K562 (cell line): ENCODE data around the gene SLC4A2. TPM values are rescaled to one million over a fixed set of nuclear protein-coding genes. Genes with fewer than 3 reads are reported as not detected.

Experiments used
- ATAC-seq: fragments of 200-7000 bp; cut with Tn5 transposase; 3 replicates; pipeline ENCODE4 v1.9.1; 2020; ENCODE audit warnings: moderate library complexity
- BruUV-seq: library from RNA; stranded (reverse); fragments of 400-500 nt; replicated peaks from 2 replicates; lab custom pipeline; 2021; lab: Mats Ljungman, UMichigan
- CTCF ChIA-PET: fragments of 300-600 bp; formaldehyde crosslinking; extraction: SDS; loops from one replicate; lab custom pipeline; 2021; ENCODE audit warnings: low intra/inter-chr PET ratio; lab: Yijun Ruan, JAX
- POLR2A ChIA-PET: fragments of 300-600, 350-650 bp; sonication (Branson Sonifier 250); formaldehyde crosslinking; extraction: SDS; loops from one replicate; lab custom pipeline; 2021; ENCODE audit warnings: antibody characterized with exemption, inconsistent platforms; lab: Yijun Ruan, JAX
- DNase-seq, 4 experiments: peaks; one replicate each; pipeline versions ENCODE4 v3.0.0 to v3.0.0-alpha.2; 2011 to 2018; ENCODE audit warnings: low spot score in 3 of 4, mixed read lengths in 3 of 4; ENCODE audit errors: extremely low read depth in 1 of 4
- FAIRE-seq: peaks from 2 replicates; lab custom pipeline; 2011; peaks lifted over from hg19 to GRCh38; lab: Jason Lieb, UNC
- H2AFZ ChIP-seq: 2 replicates; pipeline ENCODE4 v1.6.0; 2011; ENCODE audit warnings: low read depth, low read length, control low read depth, inconsistent platforms
- H3K27ac ChIP-seq: fragments of 200-600 bp; 3 replicates; pipeline ENCODE4 v1.8.0; 2011; ENCODE audit warnings: low read depth, mild to moderate bottlenecking, control low read depth, inconsistent platforms, low read length, moderate library complexity, mixed read lengths; ENCODE audit errors: extremely low read depth
- H3K27me3 ChIP-seq, 2 experiments: fragments of 300-600 bp in 1 of 2; 2 replicates in 1 of 2; 3 replicates in 1 of 2; pipeline versions ENCODE4 v1.6.0 to v1.8.0; 2011; ENCODE audit warnings: inconsistent platforms in 2 of 2, low read length in 2 of 2, mild to moderate bottlenecking in 1 of 2, mixed read lengths in 1 of 2, moderate library complexity in 1 of 2; ENCODE audit not compliant: control insufficient read depth in 2 of 2, insufficient read depth in 2 of 2
- H3K36me3 ChIP-seq: fragments of 300-600 bp; 3 replicates; pipeline ENCODE4 v1.8.0; 2011; ENCODE audit warnings: mild to moderate bottlenecking, low read length, inconsistent platforms; ENCODE audit not compliant: control insufficient read depth, insufficient read depth
- H3K4me1 ChIP-seq, 2 experiments: fragments of 200-600 bp in 1 of 2; replicated peaks in 1 of 2; 2 replicates in 1 of 2; 3 replicates in 1 of 2; pipeline versions ENCODE4 v1.5.1 to v1.8.0; 2011; ENCODE audit warnings: inconsistent platforms in 2 of 2, low read length in 2 of 2, mild to moderate bottlenecking in 1 of 2, mixed read lengths in 1 of 2, moderate library complexity in 1 of 2; ENCODE audit not compliant: control insufficient read depth in 2 of 2, insufficient read depth in 2 of 2
- H3K4me2 ChIP-seq: 2 replicates; pipeline ENCODE4 v1.6.1; 2011; ENCODE audit warnings: low read length, control low read depth, inconsistent platforms, mixed read lengths; ENCODE audit not compliant: insufficient read depth
- H3K4me3 ChIP-seq: fragments of 200-600 bp; sonication (generic), shearing (Covaris generic); 2 replicates; pipeline ENCODE4 v1.5.1; 2016; ENCODE audit warnings: control low read depth, inconsistent platforms
- H3K79me2 ChIP-seq: fragments of 200-600 bp; 3 replicates; pipeline ENCODE4 v1.8.0; 2011; ENCODE audit warnings: low read length, inconsistent platforms; ENCODE audit not compliant: control insufficient read depth, insufficient read depth
- H3K9ac ChIP-seq, 2 experiments: 2 replicates each; pipeline versions ENCODE4 v1.6.0 to v1.6.1; 2011; ENCODE audit warnings: low read depth in 2 of 2, low read length in 2 of 2, control low read depth in 1 of 2, inconsistent platforms in 1 of 2, mild to moderate bottlenecking in 1 of 2, mixed read lengths in 1 of 2; ENCODE audit not compliant: insufficient read depth in 1 of 2
- H3K9me1 ChIP-seq: one replicate; pipeline ENCODE4 v1.6.0; 2011; ENCODE audit warnings: inconsistent platforms, mild to moderate bottlenecking, low read length, moderate library complexity; ENCODE audit not compliant: control insufficient read depth, insufficient read depth
- H3K9me3 ChIP-seq: replicated peaks from 2 replicates; pipeline ENCODE4 v1.5.1; 2011; ENCODE audit warnings: low read depth, low read length, inconsistent platforms; ENCODE audit not compliant: control insufficient read depth, insufficient read depth
- H4K20me1 ChIP-seq: replicated peaks from 2 replicates; pipeline ENCODE4 v1.6.1; 2011; ENCODE audit warnings: low read length, inconsistent platforms, mixed read lengths; ENCODE audit not compliant: control insufficient read depth, insufficient read depth
- HCFC1 ChIP-seq: IDR thresholded peaks from 2 replicates; pipeline ENCODE4 v1.6.1; 2012; ENCODE audit warnings: low read depth, low read length, improper control_type of control experiment
- HNRNPK ChIP-seq: fragments of 200-400 bp; formaldehyde crosslinking; IDR thresholded peaks from one replicate; pipeline ENCODE4 v1.6.1; 2018; ENCODE audit warnings: mild to moderate bottlenecking, low read depth, low read length; ENCODE audit not compliant: poor library complexity, severe bottlenecking
- HNRNPLL ChIP-seq: fragments of 200-400 bp; formaldehyde crosslinking; IDR thresholded peaks from 2 replicates; pipeline ENCODE4 v1.6.1; 2017; ENCODE audit warnings: low read length, low read depth, mild to moderate bottlenecking; ENCODE audit not compliant: poor library complexity, severe bottlenecking
- NFATC3 ChIP-seq: fragments of 450-650 bp; IDR thresholded peaks from 2 replicates; pipeline ENCODE4 v1.6.1; 2017; ENCODE audit warnings: mild to moderate bottlenecking
- PCBP2 ChIP-seq: fragments of 200-400 bp; formaldehyde crosslinking; IDR thresholded peaks from 2 replicates; pipeline ENCODE4 v1.6.1; 2018; ENCODE audit warnings: low read length, low read depth, mild to moderate bottlenecking, moderate library complexity; ENCODE audit not compliant: poor library complexity, severe bottlenecking
- POLR2G ChIP-seq: fragments of 200-400 bp; formaldehyde crosslinking; IDR thresholded peaks from 2 replicates; pipeline ENCODE4 v1.6.1; 2017; ENCODE audit warnings: low read depth, mild to moderate bottlenecking, antibody characterized with exemption, low read length, moderate library complexity
- PYGO2 ChIP-seq: fragments of 450-650 bp; IDR thresholded peaks from 2 replicates; pipeline ENCODE4 v1.6.1; 2016; ENCODE audit warnings: mild to moderate bottlenecking, missing genetic modification characterization, moderate library complexity, missing compliant biosample characterization
- TAF15 ChIP-seq: fragments of 200-400 bp; formaldehyde crosslinking; IDR thresholded peaks from 2 replicates; pipeline ENCODE4 v1.6.1; 2017; ENCODE audit warnings: mild to moderate bottlenecking, low read depth, low read length, moderate library complexity
- TAL1 ChIP-seq: fragments of 450-650 bp; IDR thresholded peaks from 2 replicates; pipeline ENCODE4 v1.6.1; 2016; ENCODE audit warnings: mild to moderate bottlenecking
- TARDBP ChIP-seq: fragments of 450-650 bp; IDR thresholded peaks from 2 replicates; pipeline ENCODE4 v1.6.1; 2016
- TCF7 ChIP-seq: sonication (generic); IDR thresholded peaks from 2 replicates; pipeline ENCODE4 v1.6.1; 2016; ENCODE audit warnings: antibody characterized with exemption, borderline replicate concordance
- XRCC4 ChIP-seq: IDR thresholded peaks from one replicate; pipeline ENCODE4 v1.6.1; 2011; ENCODE audit not compliant: insufficient read depth, insufficient read length; ENCODE audit errors: extremely low read depth
- ZNF23 ChIP-seq: fragments of 250-450 bp; sonication (Bioruptor Pico); IDR thresholded peaks from 2 replicates; pipeline ENCODE4 v1.4.0; 2020; ENCODE audit warnings: mild to moderate bottlenecking
- ZNF274 ChIP-seq: IDR thresholded peaks from 2 replicates; pipeline ENCODE4 v1.6.1; 2011; ENCODE audit warnings: low read depth, mild to moderate bottlenecking, low read length, moderate library complexity, borderline replicate concordance
- ZNF77 ChIP-seq: fragments of 250-450 bp; sonication (Bioruptor Pico); IDR thresholded peaks from 2 replicates; pipeline ENCODE4 v1.5.0; 2020
- WGBS: fragments of 100-300 bp; shearing (Covaris generic); methylation state at CpG from one replicate; pipeline ENCODE4 v1.1.6; 2016; ENCODE audit warnings: low coverage, mixed read lengths; ENCODE audit not compliant: insufficient coverage; ENCODE audit errors: missing lambda C conversion rate; 5-methylcytosine and 5-hydroxymethylcytosine counted together
- in situ Hi-C: fragments of 300-500 bp; cut with MboI; formaldehyde crosslinking; loops from 4 replicates; pipeline ENCODE4 v1.15.0; 2018; ENCODE audit warnings: inconsistent platforms, mixed read lengths
- intact Hi-C: fragments of 100-400 bp; cut with micrococcal nuclease; formaldehyde crosslinking; loops from 2 replicates; pipeline ENCODE4 v1.14.2; 2022
- polyA plus RNA-seq, 8 experiments: library from polyadenylated mRNA; depleted of rRNA in 4 of 8; stranded (reverse) in 5 of 8; unstranded in 3 of 8; fragments of >200 nt; fragmentation: Nextera tagmentation in 2 of 8; fragmentation: Illumina TruSeq in 1 of 8; extraction: Ambion mirVana in 2 of 8; extraction: Trizol in 1 of 8; gene quantifications; 2 replicates each; pipeline versions ENCODE4 v1.2.1 to v1.2.3, GENCODE V29; 2011 to 2014; ENCODE audit warnings: inconsistent platforms in 1 of 8, missing spikeins in 1 of 8
- total RNA-seq, 7 experiments: library from RNA; depleted of rRNA in 6 of 7; stranded (reverse); fragments of >200 nt in 6 of 7; fragmentation: Illumina TruSeq in 2 of 7; extraction: Trizol in 2 of 7; gene quantifications; 2 replicates each; pipeline versions ENCODE4 v1.2.1 to v1.2.3, GENCODE V29; 2011 to 2021; ENCODE audit warnings: low replicate concordance in 1 of 7
- TF ChIP-seq, protein P1 (sequence below): sonication (generic); formaldehyde crosslinking; IDR thresholded peaks from 2 replicates; pipeline ENCODE4 v1.8.1; 2023; ENCODE audit warnings: mild to moderate bottlenecking, missing genetic modification reagents, moderate library complexity
- TF ChIP-seq, protein P2 (sequence below), 3 experiments: fragments of 200-800 bp in 1 of 3; sonication (Bioruptor generic) in 1 of 3; sonication (generic) in 1 of 3; formaldehyde crosslinking in 1 of 3; IDR thresholded peaks; 2 replicates each; pipeline versions ENCODE4 v1.6.1 to v1.8.0; 2016 to 2022; ENCODE audit warnings: mild to moderate bottlenecking in 2 of 3, missing compliant biosample characterization in 2 of 3, missing genetic modification characterization in 2 of 3, missing genetic modification reagents in 1 of 3

SLC4A2 gene
- total and polyA plus RNA-seq, 9 of the 15 experiments (the other 6 are each of a cell fraction or from before 2014, with no cell fraction given): 11.4 to 375 (median 130) TPM

DNA sequence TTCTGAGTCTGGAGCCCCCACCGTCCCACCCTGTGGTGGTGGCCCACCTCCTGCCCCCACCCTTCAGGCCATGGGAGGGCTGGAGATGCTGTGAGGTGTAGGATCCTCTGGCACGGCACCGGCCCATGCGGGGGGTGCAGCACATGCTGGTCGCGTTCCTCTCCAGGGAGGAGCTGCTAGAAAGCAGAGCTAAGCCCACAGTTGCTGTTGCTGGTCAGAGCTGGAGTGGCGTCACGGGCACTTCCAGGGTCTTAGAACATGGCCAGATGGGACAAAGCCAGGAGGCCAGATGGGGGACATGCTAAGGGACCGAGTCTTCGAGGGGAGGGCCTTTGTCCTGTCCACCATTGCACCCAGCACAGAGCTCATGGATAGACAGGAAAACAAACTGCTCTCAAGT is 48.5 kb downstream of the SLC4A2 start:
- Histone ChIP-seq H3K9me3 (no peaks in the 10 kb centered on the region), H3K27me3 (no peaks in the 10 kb centered on the region), H3K79me2 (peaks cover 92% of the 10 kb centered on the region), H3K27ac (peak overlapping the region; percentile 38; the same call in 2 of the 3 replicates), H3K9ac (peak overlapping the region in 1 of 2 experiments; percentile 70; a peak in 3 of 4 replicates)
- FAIRE-seq: no peak
- BruUV-seq: no TSS peak
- POLR2A ChIA-PET: interaction anchor here (0.6 to 2.3 kb wide), 13 partner anchors 10 to 205 kb away, joined by 3 to 11 read pairs (median 5); partner anchors contain the start of genes ABCB8 and FASTK
- TF ChIP-seq TCF7 (no peak), XRCC4 (no peak), TARDBP (no peak), PCBP2 (no peak), TAF15 (no peak), HNRNPK (no peak), ZNF23 (CRISPR knock-in tag) (no peak), TAL1 (no peak), HCFC1 (no peak), NFATC3 (no peak), ZNF274 (no peak), PYGO2 (tag) (no peak), ZNF77 (no peak), HNRNPLL (no peak), POLR2G (peak; percentile 60)
- TF ChIP-seq, protein P1, sequence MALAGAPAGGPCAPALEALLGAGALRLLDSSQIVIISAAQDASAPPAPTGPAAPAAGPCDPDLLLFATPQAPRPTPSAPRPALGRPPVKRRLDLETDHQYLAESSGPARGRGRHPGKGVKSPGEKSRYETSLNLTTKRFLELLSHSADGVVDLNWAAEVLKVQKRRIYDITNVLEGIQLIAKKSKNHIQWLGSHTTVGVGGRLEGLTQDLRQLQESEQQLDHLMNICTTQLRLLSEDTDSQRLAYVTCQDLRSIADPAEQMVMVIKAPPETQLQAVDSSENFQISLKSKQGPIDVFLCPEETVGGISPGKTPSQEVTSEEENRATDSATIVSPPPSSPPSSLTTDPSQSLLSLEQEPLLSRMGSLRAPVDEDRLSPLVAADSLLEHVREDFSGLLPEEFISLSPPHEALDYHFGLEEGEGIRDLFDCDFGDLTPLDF: no peak
- TF ChIP-seq, protein P2, sequence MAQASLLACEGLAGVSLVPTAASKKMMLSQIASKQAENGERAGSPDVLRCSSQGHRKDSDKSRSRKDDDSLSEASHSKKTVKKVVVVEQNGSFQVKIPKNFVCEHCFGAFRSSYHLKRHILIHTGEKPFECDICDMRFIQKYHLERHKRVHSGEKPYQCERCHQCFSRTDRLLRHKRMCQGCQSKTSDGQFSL (CRISPR knock-in tag; IDR thresholded peaks at IDR 0.05): 0 out of 2 replicates have a peak, but pooled peaks have one; percentile 16
- TF ChIP-seq, protein P2 (tag; IDR thresholded peaks at IDR 0.05): no peak
- TF ChIP-seq, all 486 proteins: peak for 2
- H3K9me1 ChIP-seq: peaks cover 7% of the 10 kb centered on the region
- in situ Hi-C loops: no loop called here
- no peak overlapping the region for H3K4me2 ChIP-seq
- 78% methylated on average over 10 of the region's 10 CpGs for WGBS
- intact Hi-C loops: loop anchor here (2.0 kb wide), 2 partner anchors 17 to 47 kb away; no protein-coding TSS in a partner anchor
- no peak for DNase-seq
- peaks cover 35 to 54% of the 10 kb centered on the region in 2 experiments for H3K4me1 ChIP-seq
- H4K20me1 ChIP-seq: peaks cover 64% of the 10 kb centered on the region
- H2AFZ ChIP-seq: no peak overlapping the region
- peaks cover 51% of the 10 kb centered on the region for H3K36me3 ChIP-seq
- peak; percentile 2; the same call in 2 of the 3 replicates for ATAC-seq
- CTCF ChIA-PET: no interaction called here
- no peak overlapping the region for H3K4me3 ChIP-seq
